GM21786 (cell line): ENCODE results near the gene CLASRP.
"Not testable (repeated sequence)": the region's sequence is repeated elsewhere in the genome, so short reads cannot be mapped to it uniquely, and the experiment has no call there.

Experiments
- ATAC-seq: cut with Tn5 transposase; IDR thresholded peaks from one replicate; pipeline ENCODE4 v1.9.1; 2021; ENCODE audit not compliant: unreplicated experiment

CLASRP gene, protein sequence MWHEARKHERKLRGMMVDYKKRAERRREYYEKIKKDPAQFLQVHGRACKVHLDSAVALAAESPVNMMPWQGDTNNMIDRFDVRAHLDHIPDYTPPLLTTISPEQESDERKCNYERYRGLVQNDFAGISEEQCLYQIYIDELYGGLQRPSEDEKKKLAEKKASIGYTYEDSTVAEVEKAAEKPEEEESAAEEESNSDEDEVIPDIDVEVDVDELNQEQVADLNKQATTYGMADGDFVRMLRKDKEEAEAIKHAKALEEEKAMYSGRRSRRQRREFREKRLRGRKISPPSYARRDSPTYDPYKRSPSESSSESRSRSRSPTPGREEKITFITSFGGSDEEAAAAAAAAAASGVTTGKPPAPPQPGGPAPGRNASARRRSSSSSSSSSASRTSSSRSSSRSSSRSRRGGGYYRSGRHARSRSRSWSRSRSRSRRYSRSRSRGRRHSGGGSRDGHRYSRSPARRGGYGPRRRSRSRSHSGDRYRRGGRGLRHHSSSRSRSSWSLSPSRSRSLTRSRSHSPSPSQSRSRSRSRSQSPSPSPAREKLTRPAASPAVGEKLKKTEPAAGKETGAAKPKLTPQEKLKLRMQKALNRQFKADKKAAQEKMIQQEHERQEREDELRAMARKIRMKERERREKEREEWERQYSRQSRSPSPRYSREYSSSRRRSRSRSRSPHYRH

GRCh38 chr19:45038931-45039893, at the start of gene CLASRP:
TSS of gene CLASRP (plus strand) at chr19:45039045. CDS start at chr19:45040213, 1,168 bp downstream.
- ATAC-seq, result peak; percentile 78

GRCh38 chr19:44990459-44990858, 48.4 kb upstream of the CLASRP start:
- ATAC-seq, result no peak

GRCh38 chr19:44990966-44991365, 47.9 kb upstream of the CLASRP start:
- no peak for ATAC-seq

- no peak for ATAC-seq
Observed at GRCh38 chr19:44992336-44993163, 46.3 kb upstream of the CLASRP start.

DNA sequence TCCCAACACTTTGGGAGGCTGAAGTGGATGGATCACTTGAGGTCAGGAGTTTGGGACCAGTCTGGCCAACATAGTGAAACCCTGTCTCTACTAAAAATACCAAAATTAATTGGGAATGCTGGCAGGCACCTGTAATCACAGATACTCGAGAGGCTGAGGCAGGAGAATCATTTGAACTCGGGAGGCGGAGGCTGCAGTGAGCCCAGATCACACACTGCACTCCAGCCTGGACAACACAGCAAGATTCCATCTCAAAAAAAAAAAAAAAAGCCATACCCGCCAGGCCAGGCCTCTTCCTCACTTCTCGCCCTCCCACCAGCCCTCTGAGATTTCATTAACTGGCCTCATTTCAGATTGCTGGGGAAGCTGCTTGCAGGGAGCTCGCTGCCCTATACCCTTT, 45.3 kb upstream of the CLASRP start:
- ATAC-seq, result no peak

DNA sequence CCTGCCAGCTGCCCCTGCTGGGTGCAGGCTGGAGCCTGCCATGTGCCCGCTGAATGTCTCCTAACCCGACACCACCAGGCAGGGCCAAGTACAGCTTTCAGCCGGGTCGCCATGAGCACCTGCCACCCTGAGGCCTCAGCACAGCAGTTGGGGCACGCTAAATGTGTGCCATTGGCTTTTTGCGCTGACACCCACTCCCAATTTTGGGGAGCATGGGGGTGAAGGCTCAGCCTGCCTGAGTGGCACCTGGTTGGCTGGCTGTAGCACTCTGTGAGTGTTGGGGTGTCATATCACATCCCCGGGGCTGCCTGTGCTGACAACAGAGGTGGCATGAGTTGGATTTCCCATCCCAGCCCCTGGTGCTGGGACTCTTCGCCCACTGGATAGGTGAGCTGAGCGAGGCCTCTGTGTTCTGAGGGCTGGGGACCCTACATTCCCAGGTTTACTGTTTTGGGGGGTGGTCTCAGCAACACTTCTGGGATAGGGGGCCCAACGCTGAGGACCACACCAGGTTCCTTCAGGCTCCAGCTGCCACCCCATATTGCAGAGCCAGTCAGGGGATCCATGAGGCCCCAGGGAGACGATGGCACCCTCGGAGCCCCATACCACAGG, 44.8 kb upstream of the CLASRP start:
- ATAC-seq, result no peak

DNA sequence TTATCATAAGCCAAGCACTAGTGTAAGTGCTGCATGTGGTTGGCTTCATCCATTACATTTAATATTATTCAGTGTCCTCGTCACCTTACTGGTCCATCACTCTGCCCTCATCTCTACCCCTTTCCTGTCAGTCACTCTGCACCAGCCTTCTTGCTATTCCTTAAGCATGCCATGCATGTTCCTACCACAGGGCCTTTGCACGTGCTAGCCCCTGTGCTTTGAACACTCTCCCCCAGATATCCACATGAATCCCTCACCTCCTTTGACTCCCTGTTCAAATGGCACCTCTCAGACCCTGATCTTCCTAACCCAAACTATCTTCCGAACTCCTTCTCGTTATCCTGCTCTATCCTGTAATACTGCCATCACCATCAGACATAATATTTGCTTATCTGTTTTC, 40.8 kb upstream of the CLASRP start:
- ATAC-seq, result no peak

DNA sequence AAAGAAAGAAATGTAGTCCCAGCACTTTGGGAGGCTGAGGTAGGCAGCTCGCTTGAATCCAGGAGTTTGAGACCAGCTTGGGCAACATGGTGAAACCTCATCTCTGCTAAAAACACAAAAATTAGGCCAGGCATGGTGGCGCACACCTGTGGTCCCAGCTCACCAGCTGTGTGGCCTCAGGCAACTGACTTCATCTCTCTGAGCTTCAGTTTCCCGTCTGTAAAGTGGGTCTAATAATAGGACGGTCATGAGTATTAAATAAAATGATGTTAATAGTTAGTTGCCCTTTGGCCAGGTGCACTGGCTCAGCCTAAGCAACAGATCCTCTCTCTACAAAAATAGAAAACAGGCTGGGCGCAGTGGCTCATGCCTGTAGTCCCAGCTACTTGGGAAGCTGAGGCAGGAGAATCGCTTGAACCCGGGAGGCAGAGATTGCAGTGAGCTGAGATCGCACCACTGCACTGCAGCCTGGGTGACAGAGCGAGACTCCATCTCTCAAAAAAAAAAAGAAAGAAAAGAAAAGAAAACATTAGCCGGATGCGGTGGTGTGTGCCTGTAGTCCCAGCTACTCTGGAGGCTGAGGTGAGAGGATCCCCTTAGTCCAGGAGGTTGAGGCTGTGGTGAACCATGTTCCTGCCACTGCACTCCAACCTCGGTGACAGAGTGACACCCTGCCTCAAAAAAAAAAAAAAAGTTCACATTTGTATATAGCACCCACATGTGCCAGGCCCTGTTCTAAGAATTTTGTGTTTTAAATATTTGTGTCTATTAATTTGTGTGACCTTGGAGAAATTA, 39.5 kb upstream of the CLASRP start:
- not testable (repeated sequence) for ATAC-seq

GRCh38 chr19:45000665-45001064, 38.2 kb upstream of the CLASRP start:
- not testable (repeated sequence) for ATAC-seq

GRCh38 chr19:45001087-45001739, 37.6 kb upstream of the CLASRP start, which contains the start of gene RELB:
TSS of gene RELB (plus strand) at chr19:45001464. CDS start at chr19:45001580, 116 bp downstream.
- peak; percentile 38 for ATAC-seq

- no peak for ATAC-seq
Observed at GRCh38 chr19:45003485-45003884, 35.4 kb upstream of the CLASRP start.

DNA sequence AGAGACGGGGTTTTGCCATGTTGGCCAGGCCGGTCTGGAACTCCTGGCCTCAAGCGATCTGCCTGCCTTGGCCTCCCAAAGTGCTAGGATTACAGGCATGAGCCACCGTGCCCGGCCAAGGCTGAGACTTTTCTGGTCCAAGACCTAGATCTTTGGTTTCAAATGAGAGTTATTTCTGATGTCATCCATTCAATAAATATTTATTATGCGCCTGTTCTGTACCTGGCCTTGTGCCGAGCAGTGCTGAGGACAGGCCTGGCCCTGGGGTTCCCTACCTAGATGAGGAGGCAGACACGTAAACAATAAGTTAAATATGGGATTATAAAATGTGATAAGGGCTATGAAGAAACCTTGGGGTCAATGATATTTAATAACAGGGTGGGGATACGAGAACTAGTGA, 33.1 kb upstream of the CLASRP start:
- no peak for ATAC-seq

DNA sequence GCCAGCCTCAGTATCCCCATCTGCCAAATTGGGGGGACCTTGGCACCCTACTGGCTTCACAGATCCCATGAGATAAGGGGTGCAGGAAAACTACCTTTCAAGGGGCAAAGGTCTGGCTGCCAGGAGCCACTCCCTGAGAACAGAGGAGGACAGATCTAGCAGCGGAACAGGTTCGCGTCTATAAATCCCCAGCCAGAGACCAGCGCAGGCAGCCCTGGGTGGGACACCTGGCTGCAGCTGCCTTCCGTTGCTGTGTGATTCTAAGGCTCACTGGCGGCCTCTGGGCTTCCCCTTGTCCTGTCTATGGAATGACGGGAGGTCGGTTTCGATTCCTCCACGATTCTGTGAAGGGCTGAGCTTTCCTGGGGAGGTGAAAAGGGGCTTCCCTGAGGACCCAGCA, 30.3 kb upstream of the CLASRP start:
- no peak for ATAC-seq

DNA sequence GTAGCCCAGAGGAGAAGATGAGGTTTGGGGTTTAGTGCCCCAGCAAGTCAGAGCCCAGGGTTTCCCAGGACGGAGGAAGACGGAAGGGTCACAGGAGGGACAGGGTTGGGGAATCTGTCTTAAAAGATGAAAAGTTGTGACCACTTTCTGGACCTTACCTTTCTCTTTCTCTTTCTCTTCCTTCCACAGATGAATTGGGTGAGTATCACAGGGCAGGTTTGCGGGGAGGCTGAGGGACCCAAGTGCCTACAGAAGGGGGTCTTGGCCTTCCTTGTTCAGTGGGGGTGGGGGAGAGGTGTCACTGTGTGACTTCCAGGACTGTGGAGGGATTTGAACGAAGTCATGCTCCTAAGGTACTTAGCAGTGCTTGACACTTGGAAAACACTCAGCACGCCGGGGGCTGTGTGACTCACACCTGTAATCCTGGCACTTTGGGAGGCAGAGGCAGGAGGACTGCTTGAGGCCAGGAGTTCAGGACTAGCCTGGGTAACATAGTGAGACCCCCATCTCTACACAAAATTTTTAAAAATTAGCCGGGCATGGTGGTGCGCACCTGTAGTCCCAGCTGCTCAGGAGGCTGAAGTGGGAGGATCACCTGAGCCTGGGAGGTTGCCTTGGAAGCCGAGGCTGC, 29.1 kb upstream of the CLASRP start:
- no peak for ATAC-seq

DNA sequence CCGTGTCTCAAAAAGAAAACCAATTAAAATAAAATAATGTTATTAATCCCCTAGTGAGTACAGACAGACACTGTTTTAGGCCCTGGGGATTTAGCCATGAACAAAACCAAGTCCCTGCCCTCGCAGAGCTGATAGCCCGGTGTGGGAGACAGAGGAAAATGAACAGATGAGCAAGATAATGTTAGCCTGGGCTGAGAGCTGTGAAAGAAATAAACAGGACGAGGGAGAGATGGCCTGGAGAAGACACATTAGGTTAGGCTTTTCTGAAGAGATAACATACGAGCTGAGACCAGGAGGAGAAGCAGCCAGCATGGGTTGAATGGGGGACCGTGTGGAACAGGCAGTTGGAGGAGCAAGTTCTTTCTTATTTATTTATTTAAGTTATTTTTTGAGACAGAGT, 28.5 kb upstream of the CLASRP start:
- no peak for ATAC-seq

DNA sequence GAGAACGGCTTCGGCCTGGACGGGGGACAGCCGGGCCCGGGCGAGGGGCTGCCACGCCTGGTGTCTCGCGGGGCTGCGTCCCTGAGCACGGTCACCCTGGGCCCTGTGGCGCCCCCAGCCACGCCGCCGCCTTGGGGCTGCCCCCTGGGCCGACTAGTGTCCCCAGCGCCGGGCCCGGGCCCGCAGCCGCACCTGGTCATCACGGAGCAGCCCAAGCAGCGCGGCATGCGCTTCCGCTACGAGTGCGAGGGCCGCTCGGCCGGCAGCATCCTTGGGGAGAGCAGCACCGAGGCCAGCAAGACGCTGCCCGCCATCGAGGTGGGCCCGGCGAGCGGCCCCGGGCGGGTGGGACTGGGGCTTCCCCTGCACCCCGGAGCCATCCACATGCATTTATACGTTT, 26.9 kb upstream of the CLASRP start:
- no peak for ATAC-seq

GRCh38 chr19:45016388-45017314, 22.2 kb upstream of the CLASRP start:
- ATAC-seq, result peak; percentile 64
